H1 (cell line): Measurements from ENCODE around the gene CYGB. TPM values are rescaled to one million over a fixed set of nuclear protein-coding genes. Genes with fewer than 3 reads are reported as not detected.

Source experiments
- CTBP2 ChIP-seq: IDR thresholded peaks from 2 replicates; pipeline ENCODE4 v1.7.0; 2011; ENCODE audit warnings: borderline replicate concordance, mild to moderate bottlenecking, moderate library complexity, mixed read lengths, low read length; ENCODE audit not compliant: insufficient read depth, insufficient read length
- KDM5A ChIP-seq: fragments of 200-600 bp; IDR thresholded peaks from 2 replicates; pipeline ENCODE4 v1.7.1; 2012; ENCODE audit warnings: mild to moderate bottlenecking, low read length, inconsistent platforms, mixed read lengths
- ZNF274 ChIP-seq: IDR thresholded peaks from 2 replicates; pipeline ENCODE4 v1.7.0; 2012; ENCODE audit warnings: low read length, borderline replicate concordance; ENCODE audit errors: extremely low read depth
- polyA plus RNA-seq, 7 experiments: library from polyadenylated mRNA; depleted of rRNA in 3 of 7; stranded (reverse) in 5 of 7; unstranded in 2 of 7; fragments of >200 nt in 5 of 7; fragments of 200-250 nt in 2 of 7; gene quantifications; 1 replicate in 5 of 7; 2 replicates in 1 of 7; 4 replicates in 1 of 7; pipeline versions ENCODE4 v1.2.1 to v1.2.3, GENCODE V29; 2011 to 2013; ENCODE audit warnings: missing spikeins in 2 of 7, mixed read lengths in 2 of 7
- total RNA-seq: library from RNA; stranded (reverse); fragmentation: NEBNext Ultra II Directional; extraction: Animal tissue kit (Norgen Biotek cat#: 25700); gene quantifications from 2 replicates; pipeline ENCODE4 v1.2.1, GENCODE V29; 2021
- TF ChIP-seq, protein P1 (sequence below): IDR thresholded peaks from 2 replicates; pipeline ENCODE4 v1.6.1; 2012; ENCODE audit warnings: low read length, inconsistent platforms
- TF ChIP-seq, protein P2 (sequence below): IDR thresholded peaks from 2 replicates; pipeline ENCODE4 v1.6.1; 2012; ENCODE audit warnings: inconsistent platforms

Gene CYGB
- total and polyA plus RNA-seq, 2 of the 8 experiments (the other 6 are each of a cell fraction or from before 2014, with no cell fraction given): 2.7 to 3.7 TPM

DNA sequence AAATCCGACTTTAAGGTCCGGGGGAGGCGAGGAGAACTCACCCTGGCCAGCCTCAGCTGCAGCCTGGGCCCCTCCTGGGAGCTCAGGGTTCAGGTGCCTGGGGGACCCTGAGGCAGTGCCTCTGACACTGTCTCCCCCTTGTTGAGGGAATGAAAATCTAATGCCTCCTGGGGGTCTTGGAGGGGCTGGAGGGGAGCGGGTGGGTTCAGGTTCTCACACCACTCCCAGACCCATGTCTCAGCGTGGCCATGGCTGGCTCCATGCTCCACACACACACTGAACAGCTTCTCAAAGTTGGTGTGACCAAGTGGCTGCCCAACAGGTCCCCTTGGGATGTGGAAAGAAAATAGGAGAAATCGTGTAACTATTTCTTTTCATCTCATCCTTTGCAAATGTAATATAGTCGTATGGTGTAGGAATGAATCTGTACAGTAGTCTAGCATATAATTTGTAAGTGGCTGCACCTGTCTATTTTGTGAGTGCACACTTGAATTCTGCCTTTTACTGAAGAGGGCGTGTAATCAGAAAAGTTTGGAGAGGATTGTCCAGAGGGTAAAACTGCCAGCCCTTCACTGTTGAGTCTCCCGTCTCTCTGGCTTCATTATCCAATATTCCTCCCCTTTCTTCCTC, 1.5 kb upstream of the CYGB start (continued):
- TF ChIP-seq, protein P1, sequence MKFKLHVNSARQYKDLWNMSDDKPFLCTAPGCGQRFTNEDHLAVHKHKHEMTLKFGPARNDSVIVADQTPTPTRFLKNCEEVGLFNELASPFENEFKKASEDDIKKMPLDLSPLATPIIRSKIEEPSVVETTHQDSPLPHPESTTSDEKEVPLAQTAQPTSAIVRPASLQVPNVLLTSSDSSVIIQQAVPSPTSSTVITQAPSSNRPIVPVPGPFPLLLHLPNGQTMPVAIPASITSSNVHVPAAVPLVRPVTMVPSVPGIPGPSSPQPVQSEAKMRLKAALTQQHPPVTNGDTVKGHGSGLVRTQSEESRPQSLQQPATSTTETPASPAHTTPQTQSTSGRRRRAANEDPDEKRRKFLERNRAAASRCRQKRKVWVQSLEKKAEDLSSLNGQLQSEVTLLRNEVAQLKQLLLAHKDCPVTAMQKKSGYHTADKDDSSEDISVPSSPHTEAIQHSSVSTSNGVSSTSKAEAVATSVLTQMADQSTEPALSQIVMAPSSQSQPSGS: no peak
- TF ChIP-seq KDM5A (no peak), CTBP2 (no peak), ZNF274 (no peak)
- TF ChIP-seq, protein P2, sequence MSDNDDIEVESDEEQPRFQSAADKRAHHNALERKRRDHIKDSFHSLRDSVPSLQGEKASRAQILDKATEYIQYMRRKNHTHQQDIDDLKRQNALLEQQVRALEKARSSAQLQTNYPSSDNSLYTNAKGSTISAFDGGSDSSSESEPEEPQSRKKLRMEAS: no peak
